ENCODE data around the gene TNNT2.

The TNNT2 gene

DNA sequence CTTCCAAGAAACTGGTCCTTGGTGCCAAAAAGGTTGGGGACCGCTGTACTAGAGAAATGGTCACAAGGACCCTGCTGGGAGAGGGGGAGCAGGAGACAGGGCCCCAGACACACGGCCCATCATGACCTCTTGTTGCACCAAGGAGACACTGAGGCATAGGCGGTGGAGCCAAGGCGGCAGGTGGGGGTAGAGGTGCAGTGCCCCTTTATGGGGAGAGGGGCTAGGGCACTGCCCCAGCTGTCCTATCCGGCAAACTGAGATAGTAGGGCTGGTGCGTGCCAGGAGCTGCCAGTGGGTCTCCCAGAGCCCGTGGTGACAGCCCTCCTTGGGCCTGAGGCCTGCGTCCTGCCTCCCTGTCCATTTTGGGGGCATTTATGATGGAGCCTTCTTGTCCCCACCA is 20.3 kb downstream of the TNNT2 start:
- Histone ChIP-seq H3K4me1 (ENCODE audit: low read depth, poor library complexity, severe bottlenecking) (no peaks in the 10 kb centered on the region), H3K4me3 (IDR thresholded peaks at IDR 0.05; ENCODE audit: insufficient read depth, low read depth, low read length) (no peak overlapping the region), H2AFZ (ENCODE audit: low read depth) (no peak overlapping the region), H3K79me2 (ENCODE audit: insufficient read depth, low read depth) (no peaks in the 10 kb centered on the region), H4K20me1 (ENCODE audit: insufficient read depth) (no peaks in the 10 kb centered on the region), H3K4me2 (no peak overlapping the region), H3K9ac (no peak overlapping the region), H3K36me3 (ENCODE audit: insufficient read depth) (no peaks in the 10 kb centered on the region), H3K27ac (no peak overlapping the region), H3K27me3 (ENCODE audit: insufficient read depth, low read depth) (peaks cover 10% of the 10 kb centered on the region)
- no peak for TF ChIP-seq CTCF (conservative IDR thresholded peaks at IDR 0.05; ENCODE audit: low read depth, low read length)

DNA sequence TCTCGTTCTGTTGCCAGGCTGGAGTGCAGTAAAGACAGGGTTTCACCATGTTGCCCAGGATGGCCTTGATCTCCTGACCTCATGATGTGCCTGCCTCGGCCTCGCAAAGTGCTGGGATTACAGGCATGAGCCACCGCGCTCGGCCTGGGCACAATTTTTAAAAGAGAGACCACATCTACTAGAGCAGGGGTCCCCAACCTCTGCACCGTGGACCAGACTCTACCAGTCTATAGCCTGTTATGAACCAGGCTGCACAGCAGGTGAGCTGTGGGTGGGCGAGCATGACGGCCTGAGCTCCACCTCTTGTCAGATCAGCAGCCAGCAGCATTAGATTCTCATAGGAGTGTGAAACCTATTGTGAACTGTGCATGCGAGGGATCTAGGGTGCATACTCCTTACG is 20.8 kb downstream of the TNNT2 start:
- H3K4me1 ChIP-seq (ENCODE audit: low read depth, poor library complexity, severe bottlenecking): no peaks in the 10 kb centered on the region
- no peaks in the 10 kb centered on the region for H3K79me2 ChIP-seq (ENCODE audit: insufficient read depth, low read depth)
- H3K27ac ChIP-seq: no peak overlapping the region
- H3K4me3 ChIP-seq (IDR thresholded peaks at IDR 0.05; ENCODE audit: insufficient read depth, low read depth, low read length): no peak overlapping the region
- H2AFZ ChIP-seq (ENCODE audit: low read depth): no peak overlapping the region
- no peaks in the 10 kb centered on the region for H3K36me3 ChIP-seq (ENCODE audit: insufficient read depth)
- peaks cover 5% of the 10 kb centered on the region; the same call in 1 of the 2 replicates for H3K27me3 ChIP-seq (ENCODE audit: insufficient read depth, low read depth)
- H3K9ac ChIP-seq: no peak overlapping the region
- no peaks in the 10 kb centered on the region for H4K20me1 ChIP-seq (ENCODE audit: insufficient read depth)
- H3K4me2 ChIP-seq: no peak overlapping the region
- no peak for TF ChIP-seq CTCF (conservative IDR thresholded peaks at IDR 0.05; ENCODE audit: low read depth, low read length)

GRCh38 chr1:201356236-201356635 is 21.2 kb downstream of the TNNT2 start:
- Histone ChIP-seq H3K36me3 (ENCODE audit: insufficient read depth) (no peaks in the 10 kb centered on the region), H3K79me2 (ENCODE audit: insufficient read depth, low read depth) (no peaks in the 10 kb centered on the region), H3K4me2 (no peak overlapping the region), H3K4me1 (ENCODE audit: low read depth, poor library complexity, severe bottlenecking) (no peaks in the 10 kb centered on the region), H3K9ac (no peak overlapping the region), H3K27me3 (ENCODE audit: insufficient read depth, low read depth) (peaks cover 5% of the 10 kb centered on the region; the same call in 1 of the 2 replicates), H3K27ac (no peak overlapping the region), H4K20me1 (ENCODE audit: insufficient read depth) (no peaks in the 10 kb centered on the region), H2AFZ (ENCODE audit: low read depth) (no peak overlapping the region), H3K4me3 (IDR thresholded peaks at IDR 0.05; ENCODE audit: insufficient read depth, low read depth, low read length) (no peak overlapping the region)
- no peak for TF ChIP-seq CTCF (conservative IDR thresholded peaks at IDR 0.05; ENCODE audit: low read depth, low read length)

GRCh38 chr1:201355471-201355870 is 22.0 kb downstream of the TNNT2 start:
- H3K9ac ChIP-seq: no peak overlapping the region
- no peak overlapping the region for H2AFZ ChIP-seq (ENCODE audit: low read depth)
- H3K27me3 ChIP-seq (ENCODE audit: insufficient read depth, low read depth): peaks cover 5% of the 10 kb centered on the region; the same call in 1 of the 2 replicates
- no peaks in the 10 kb centered on the region for H3K79me2 ChIP-seq (ENCODE audit: insufficient read depth, low read depth)
- no peaks in the 10 kb centered on the region for H3K36me3 ChIP-seq (ENCODE audit: insufficient read depth)
- no peak overlapping the region for H3K4me2 ChIP-seq
- no peaks in the 10 kb centered on the region for H4K20me1 ChIP-seq (ENCODE audit: insufficient read depth)
- no peak for TF ChIP-seq CTCF (conservative IDR thresholded peaks at IDR 0.05; ENCODE audit: low read depth, low read length)
- H3K4me3 ChIP-seq (IDR thresholded peaks at IDR 0.05; ENCODE audit: insufficient read depth, low read depth, low read length): no peak overlapping the region
- H3K4me1 ChIP-seq (ENCODE audit: low read depth, poor library complexity, severe bottlenecking): peaks cover 1% of the 10 kb centered on the region
- no peak overlapping the region for H3K27ac ChIP-seq
